ENCODE data around the gene NPHP1. TPM values are rescaled to one million over a fixed set of nuclear protein-coding genes. Genes with fewer than 3 reads are reported as not detected.
"Not testable (repeated sequence)": the region's sequence is repeated elsewhere in the genome, so short reads cannot be mapped to it uniquely, and the experiment has no call there.

Gene NPHP1
- total RNA-seq, 1 donor from 2014 or later, result 0.44 TPM

- peak overlapping the region; percentile 26 for H3K27ac Mint-ChIP-seq
- H3K27me3 Mint-ChIP-seq, result peaks cover 52% of the 10 kb centered on the region
- DNase-seq, result peak; percentile 62
- peaks cover 23% of the 10 kb centered on the region for H3K4me1 Mint-ChIP-seq
- H3K4me3 Mint-ChIP-seq, result peak overlapping the region; percentile 2
- H3K36me3 Mint-ChIP-seq (ENCODE audit: low read depth), result no peaks in the 10 kb centered on the region
- intact Hi-C loops (cut with micrococcal nuclease), result loop anchor here (10.0 kb wide), 1 partner anchor 101 kb away; the partner anchor contains the start of gene MTLN
- H3K9me3 Mint-ChIP-seq, result peaks cover 17% of the 10 kb centered on the region
These were observed 90.7 kb downstream of the NPHP1 start for GRCh38 chr2:110113961-110114591.

GRCh38 chr2:110108291-110108690, 96.5 kb downstream of the NPHP1 start:
- peaks cover 31% of the 10 kb centered on the region for H3K27me3 Mint-ChIP-seq
- H3K27ac Mint-ChIP-seq; H3K36me3 Mint-ChIP-seq (ENCODE audit: low read depth); intact Hi-C loops (cut with micrococcal nuclease); DNase-seq; H3K4me3 Mint-ChIP-seq: not testable (repeated sequence)
- H3K4me1 Mint-ChIP-seq, result peaks cover 14% of the 10 kb centered on the region
- H3K9me3 Mint-ChIP-seq, result peaks cover 17% of the 10 kb centered on the region

- DNase-seq, result no peak
- Mint-ChIP-seq H3K27me3 (peaks cover 28% of the 10 kb centered on the region), H3K9me3 (peaks cover 14% of the 10 kb centered on the region), H3K4me1 (peaks cover 14% of the 10 kb centered on the region), H3K36me3 (ENCODE audit: low read depth) (no peaks in the 10 kb centered on the region), H3K27ac (no peak overlapping the region), H3K4me3 (no peak overlapping the region)
- intact Hi-C loops (cut with micrococcal nuclease), result no loop called here
These were observed 97.4 kb downstream of the NPHP1 start for GRCh38 chr2:110107092-110108079.

GRCh38 chr2:110106642-110107041, 98.2 kb downstream of the NPHP1 start:
- peaks cover 14% of the 10 kb centered on the region for H3K9me3 Mint-ChIP-seq
- no peak overlapping the region for H3K4me3 Mint-ChIP-seq
- H3K27me3 Mint-ChIP-seq, result peaks cover 28% of the 10 kb centered on the region
- H3K4me1 Mint-ChIP-seq, result peaks cover 16% of the 10 kb centered on the region
- DNase-seq, result no peak
- no peaks in the 10 kb centered on the region for H3K36me3 Mint-ChIP-seq (ENCODE audit: low read depth)
- intact Hi-C loops (cut with micrococcal nuclease), result no loop called here
- H3K27ac Mint-ChIP-seq, result no peak overlapping the region

- H3K4me3 Mint-ChIP-seq, result no peak overlapping the region
- intact Hi-C loops (cut with micrococcal nuclease), result no loop called here
These were observed 99.0 kb downstream of the NPHP1 start for GRCh38 chr2:110105608-110106467.

GRCh38 chr2:110105183-110105582, 99.6 kb downstream of the NPHP1 start:
- Mint-ChIP-seq H3K36me3 (ENCODE audit: low read depth) (no peaks in the 10 kb centered on the region), H3K27me3 (peaks cover 20% of the 10 kb centered on the region), H3K4me3 (no peak overlapping the region), H3K27ac (no peak overlapping the region), H3K4me1 (peaks cover 22% of the 10 kb centered on the region), H3K9me3 (peaks cover 4% of the 10 kb centered on the region)
- intact Hi-C loops (cut with micrococcal nuclease), result no loop called here
- DNase-seq, result no peak

More at GRCh38 chr2:110105608-110106467, 99.0 kb downstream of the NPHP1 start:
- DNase-seq, result no peak
- no peak overlapping the region for H3K27ac Mint-ChIP-seq
- H3K4me1 Mint-ChIP-seq, result peaks cover 24% of the 10 kb centered on the region
- peaks cover 10% of the 10 kb centered on the region for H3K9me3 Mint-ChIP-seq
- H3K27me3 Mint-ChIP-seq, result peaks cover 26% of the 10 kb centered on the region
- H3K36me3 Mint-ChIP-seq (ENCODE audit: low read depth), result no peaks in the 10 kb centered on the region

GRCh38 chr2:110104025-110104771, 100.6 kb downstream of the NPHP1 start:
- intact Hi-C loops (cut with micrococcal nuclease), result no loop called here
- no peak overlapping the region for H3K27ac Mint-ChIP-seq

GRCh38 chr2:110103061-110103961, 101.5 kb downstream of the NPHP1 start:
- intact Hi-C loops (cut with micrococcal nuclease), result no loop called here
- H3K27ac Mint-ChIP-seq, result no peak overlapping the region
- H3K9me3 Mint-ChIP-seq, result no peaks in the 10 kb centered on the region
- DNase-seq, result no peak
- H3K4me1 Mint-ChIP-seq, result peaks cover 12% of the 10 kb centered on the region
- H3K27me3 Mint-ChIP-seq, result peaks cover 15% of the 10 kb centered on the region
- no peaks in the 10 kb centered on the region for H3K36me3 Mint-ChIP-seq (ENCODE audit: low read depth)
- no peak overlapping the region for H3K4me3 Mint-ChIP-seq

More at GRCh38 chr2:110104025-110104771, 100.6 kb downstream of the NPHP1 start:
- no peaks in the 10 kb centered on the region for H3K9me3 Mint-ChIP-seq
- no peak overlapping the region for H3K4me3 Mint-ChIP-seq
- no peak for DNase-seq
- H3K4me1 Mint-ChIP-seq, result peaks cover 13% of the 10 kb centered on the region
- no peaks in the 10 kb centered on the region for H3K36me3 Mint-ChIP-seq (ENCODE audit: low read depth)
- peaks cover 16% of the 10 kb centered on the region for H3K27me3 Mint-ChIP-seq

GRCh38 chr2:110101901-110102803, 102.7 kb downstream of the NPHP1 start:
- Mint-ChIP-seq H3K36me3 (ENCODE audit: low read depth) (no peaks in the 10 kb centered on the region), H3K4me3 (no peak overlapping the region), H3K4me1 (peaks cover 12% of the 10 kb centered on the region), H3K27me3 (peaks cover 5% of the 10 kb centered on the region), H3K27ac (peak overlapping the region; percentile 27), H3K9me3 (no peaks in the 10 kb centered on the region)
- intact Hi-C loops (cut with micrococcal nuclease), result no loop called here
- no peak for DNase-seq

GRCh38 chr2:110101280-110101844, 103.5 kb downstream of the NPHP1 start:
- H3K4me3 Mint-ChIP-seq, result no peak overlapping the region
- no peak for DNase-seq
- intact Hi-C loops (cut with micrococcal nuclease), result no loop called here
- no peaks in the 10 kb centered on the region for H3K9me3 Mint-ChIP-seq
- no peaks in the 10 kb centered on the region for H3K36me3 Mint-ChIP-seq (ENCODE audit: low read depth)
- peaks cover 3% of the 10 kb centered on the region for H3K27me3 Mint-ChIP-seq
- peaks cover 12% of the 10 kb centered on the region for H3K4me1 Mint-ChIP-seq
- H3K27ac Mint-ChIP-seq, result peak overlapping the region; percentile 43

GRCh38 chr2:110100880-110101279, 103.9 kb downstream of the NPHP1 start:
- peaks cover 11% of the 10 kb centered on the region for H3K4me1 Mint-ChIP-seq
- H3K4me3 Mint-ChIP-seq; H3K9me3 Mint-ChIP-seq; DNase-seq; intact Hi-C loops (cut with micrococcal nuclease); H3K27ac Mint-ChIP-seq; H3K36me3 Mint-ChIP-seq (ENCODE audit: low read depth); H3K27me3 Mint-ChIP-seq: not testable (repeated sequence)

Measured in activated CD4-positive, alpha-beta T cell treated with anti-CD3 and anti-CD28 coated beads, Interleukin-2, amount 10 ng/mL, durations not matched to agents 24 days and 14 days (primary cell).